SJCRH30 (cell line): ENCODE measurements around the gene AXIN1. TPM values are rescaled to one million over a fixed set of nuclear protein-coding genes. Genes with fewer than 3 reads are reported as not detected.
"Not testable (repeated sequence)": the region's sequence is repeated elsewhere in the genome, so short reads cannot be mapped to it uniquely, and the experiment has no call there.

Experiments used
- DNase-seq, 2 experiments: peaks; one replicate each; pipeline ENCODE4 v3.0.0-alpha.2; 2015 to 2020
- H3K27ac ChIP-seq: fragments of 250-450 bp; sonication (Bioruptor Pico); 2 replicates; pipeline ENCODE4 v1.5.1; 2020; ENCODE audit warnings: mild to moderate bottlenecking, moderate library complexity
- H3K27me3 ChIP-seq: fragments of 250-450 bp; sonication (Bioruptor Pico); 2 replicates; pipeline ENCODE4 v1.5.1; 2020; ENCODE audit warnings: mild to moderate bottlenecking, moderate library complexity
- H3K36me3 ChIP-seq: fragments of 250-450 bp; sonication (Bioruptor Pico); 2 replicates; pipeline ENCODE4 v1.5.1; 2020; ENCODE audit warnings: mild to moderate bottlenecking, moderate library complexity
- H3K4me1 ChIP-seq: fragments of 250-450 bp; sonication (Bioruptor Pico); 2 replicates; pipeline ENCODE4 v1.5.1; 2020; ENCODE audit warnings: mild to moderate bottlenecking, moderate library complexity
- H3K4me3 ChIP-seq: fragments of 250-450 bp; sonication (Bioruptor Pico); 2 replicates; pipeline ENCODE4 v1.5.1; 2020; ENCODE audit warnings: mild to moderate bottlenecking, moderate library complexity
- H3K9me3 ChIP-seq: fragments of 250-450 bp; sonication (Bioruptor Pico); replicated peaks from 2 replicates; pipeline ENCODE4 v1.5.1; 2020; ENCODE audit warnings: mild to moderate bottlenecking, moderate library complexity
- total RNA-seq: library from RNA; depleted of rRNA; stranded (reverse); fragments of >200 nt; shearing (Covaris generic); gene quantifications from 2 replicates; pipeline ENCODE4 v1.2.3, GENCODE V29; 2014

Gene AXIN1
- total RNA-seq, 1 experiment from 2014 or later, result 20.9 TPM

DNA sequence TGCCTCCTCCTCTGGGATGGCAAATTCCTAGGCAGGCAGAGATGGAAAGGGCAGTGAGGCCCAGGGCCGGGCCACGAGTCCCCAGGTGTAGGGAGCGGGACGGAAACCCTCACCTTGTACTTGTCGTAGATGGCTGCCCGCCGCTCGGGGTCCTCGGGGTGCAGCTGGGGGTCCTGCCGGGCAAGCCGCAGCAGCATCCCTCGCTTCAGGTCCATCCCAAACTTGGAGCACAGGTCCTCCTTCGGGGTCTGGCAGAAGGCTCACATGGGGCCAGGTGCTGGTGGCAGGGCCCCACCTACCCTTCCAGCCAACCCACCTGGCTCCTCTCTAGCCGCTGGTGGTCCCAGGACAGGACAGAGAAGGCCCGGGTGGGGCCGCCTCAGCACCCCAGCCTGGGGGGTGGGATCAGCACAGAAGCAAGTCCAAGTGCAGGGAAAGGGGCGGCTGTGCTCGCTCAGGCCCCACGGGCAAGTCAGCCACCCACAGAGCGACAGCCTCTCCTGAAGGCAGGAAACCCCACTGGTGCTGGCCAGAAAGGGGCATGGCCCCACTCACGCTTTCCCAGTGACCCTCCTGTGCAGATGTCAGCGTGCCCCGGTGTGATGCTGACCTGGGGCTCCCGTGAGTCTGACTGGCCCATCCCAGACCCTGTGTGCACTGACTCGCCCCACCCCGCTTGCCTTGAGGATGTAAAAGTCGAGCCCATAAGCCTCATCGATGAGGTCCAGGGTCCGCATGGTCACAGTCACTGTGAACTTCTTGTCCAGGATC, 16.1 kb upstream of the AXIN1 start:
- no peak for DNase-seq
- 0 out of 2 replicates have a peak, but pooled peaks cover 5% of the 10 kb centered on the region for H3K36me3 ChIP-seq
- no peaks in the 10 kb centered on the region for H3K27me3 ChIP-seq
- H3K27ac ChIP-seq, result no peak overlapping the region
- no peak overlapping the region for H3K4me3 ChIP-seq
- peaks cover 10% of the 10 kb centered on the region for H3K4me1 ChIP-seq
- no peaks in the 10 kb centered on the region for H3K9me3 ChIP-seq

DNA sequence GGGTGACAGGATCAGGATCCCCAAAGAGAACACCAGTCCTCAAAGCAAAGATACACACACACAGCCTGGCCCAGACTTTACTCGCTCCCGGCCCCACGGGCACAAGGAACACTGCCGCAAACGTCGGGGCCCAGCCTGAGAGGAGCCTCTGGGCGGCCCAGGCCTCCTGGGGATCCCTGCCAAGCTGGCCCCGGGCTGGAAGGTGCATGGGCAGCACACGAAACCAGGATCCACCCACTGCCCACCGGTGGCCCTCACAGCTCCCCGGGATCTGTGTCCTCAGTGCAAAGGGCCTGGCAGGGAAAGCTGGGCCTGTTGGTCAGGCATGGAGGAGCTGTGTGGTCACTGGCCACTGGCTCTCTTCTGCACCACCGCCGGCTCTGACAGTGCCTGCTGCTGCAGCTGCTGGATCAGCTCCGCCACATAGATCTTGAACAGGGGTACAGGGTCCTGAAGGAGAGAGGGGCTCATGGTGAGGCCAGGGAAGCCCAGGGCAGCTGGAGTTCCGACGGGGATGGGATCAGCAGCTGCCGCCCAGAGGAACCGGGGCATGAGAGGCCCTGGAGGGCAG, 14.9 kb upstream of the AXIN1 start:
- no peak overlapping the region for H3K27ac ChIP-seq
- 0 out of 2 replicates have a peak, but pooled peaks cover 5% of the 10 kb centered on the region for H3K36me3 ChIP-seq
- H3K9me3 ChIP-seq, result no peaks in the 10 kb centered on the region
- DNase-seq, result no peak
- H3K4me3 ChIP-seq, result no peak overlapping the region
- no peaks in the 10 kb centered on the region for H3K27me3 ChIP-seq
- peaks cover 10% of the 10 kb centered on the region for H3K4me1 ChIP-seq

DNA sequence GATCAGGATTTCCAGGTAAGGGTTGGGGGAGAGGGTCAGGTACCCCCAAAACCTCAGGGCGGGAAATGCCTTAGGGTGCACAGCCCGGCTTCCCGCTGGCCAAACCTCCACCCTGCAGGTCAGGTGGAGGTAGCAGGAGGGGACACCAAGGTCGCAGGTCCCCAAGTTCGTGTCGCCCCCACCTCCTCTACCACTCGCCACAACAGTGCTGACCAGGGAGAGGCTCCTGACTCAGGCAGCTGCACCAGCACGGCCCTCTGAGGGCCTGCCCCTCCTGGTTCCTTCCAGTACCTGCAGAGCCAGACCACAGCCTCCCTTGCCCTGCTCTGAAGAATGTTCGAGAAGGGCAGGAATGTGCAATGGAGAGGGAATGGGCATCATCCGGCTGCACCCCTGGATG, 14.0 kb upstream of the AXIN1 start:
- Histone ChIP-seq H3K9me3 (no peaks in the 10 kb centered on the region), H3K27me3 (no peaks in the 10 kb centered on the region), H3K4me3 (no peak overlapping the region), H3K36me3 (0 out of 2 replicates have a peak, but pooled peaks cover 5% of the 10 kb centered on the region), H3K4me1 (peaks cover 9% of the 10 kb centered on the region), H3K27ac (no peak overlapping the region)
- no peak for DNase-seq

DNA sequence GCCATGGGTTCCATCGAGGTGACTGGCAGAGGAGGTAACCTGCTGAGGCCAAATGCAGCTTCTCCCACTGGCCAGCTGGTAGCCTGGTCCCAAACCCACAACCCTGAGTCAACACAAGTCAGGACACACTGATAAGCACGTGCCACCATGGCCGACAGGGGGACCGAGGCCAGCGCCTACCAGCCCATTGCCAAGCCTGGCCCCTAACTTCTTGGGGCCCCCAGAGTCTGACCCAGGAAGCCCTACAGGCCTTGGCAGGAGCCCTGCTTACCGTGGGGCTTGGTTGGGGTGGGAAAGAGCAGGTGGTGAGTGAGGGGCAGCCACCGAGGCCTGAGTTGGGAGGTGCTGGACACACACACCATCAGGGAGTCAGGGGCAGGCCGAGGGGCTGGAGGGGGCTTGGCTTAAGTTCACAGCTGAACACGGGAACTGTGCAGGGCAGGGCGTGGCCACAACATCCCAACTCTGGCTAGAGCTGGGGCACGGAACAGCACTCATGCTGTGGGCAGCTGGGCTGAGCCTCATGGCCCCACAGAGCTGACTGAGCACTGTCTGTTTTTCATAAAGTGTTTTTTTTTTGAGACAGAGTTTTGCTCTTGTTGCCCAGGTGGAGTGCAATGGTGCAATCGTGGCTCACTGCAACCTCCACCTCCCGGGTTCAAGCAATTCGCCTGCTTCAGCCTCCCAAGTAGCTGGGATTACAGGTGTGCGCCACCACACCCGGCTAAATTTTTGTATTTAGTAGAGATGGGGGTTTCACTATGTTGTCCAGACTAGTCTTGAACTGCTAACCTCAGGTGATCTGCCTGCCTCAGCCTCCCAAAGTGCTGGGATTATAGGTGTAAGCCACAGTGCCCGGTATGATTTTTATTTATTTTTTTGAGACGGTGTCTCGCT, 12.3 kb upstream of the AXIN1 start:
- H3K9me3 ChIP-seq, result no peaks in the 10 kb centered on the region
- no peak overlapping the region for H3K4me3 ChIP-seq
- H3K36me3 ChIP-seq, result 0 out of 2 replicates have a peak, but pooled peaks cover 5% of the 10 kb centered on the region
- no peaks in the 10 kb centered on the region for H3K27me3 ChIP-seq
- DNase-seq, result no peak
- H3K4me1 ChIP-seq, result peaks cover 8% of the 10 kb centered on the region
- H3K27ac ChIP-seq, result no peak overlapping the region

DNA sequence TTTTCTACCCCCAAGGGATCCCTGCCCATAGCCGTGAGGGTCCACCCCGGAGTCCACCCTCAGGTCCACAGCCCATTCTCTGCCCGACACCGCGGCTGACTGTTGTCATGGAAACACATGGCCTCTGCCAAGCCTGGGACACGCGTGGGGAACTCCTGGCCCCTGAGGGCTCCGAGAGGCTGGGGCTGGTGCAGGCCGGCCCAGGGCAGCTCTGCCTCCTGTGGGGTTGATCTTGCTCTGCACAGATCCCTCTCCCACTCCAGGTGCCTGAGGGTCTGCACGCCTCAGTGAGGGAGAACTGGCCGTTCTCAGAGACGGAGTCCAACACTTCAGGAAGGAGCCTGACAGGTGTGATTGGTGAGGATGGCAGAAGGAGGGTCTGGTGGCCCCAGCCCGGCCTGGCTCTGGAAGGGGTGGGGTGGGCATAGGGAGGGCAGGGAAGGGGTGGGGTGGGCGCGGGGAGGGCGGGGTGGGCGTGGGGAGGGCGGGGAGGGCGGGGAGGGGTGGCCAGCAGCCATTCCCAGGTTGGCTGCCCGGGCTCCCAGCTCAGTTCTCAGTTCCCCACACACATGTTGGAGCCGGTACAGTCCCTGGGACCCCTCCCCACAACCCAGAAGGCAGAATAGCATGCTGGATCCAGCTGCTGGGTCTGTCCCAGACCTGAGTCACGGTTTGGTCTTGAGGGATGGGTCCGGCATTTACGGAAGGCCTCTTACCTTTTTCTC, 11.4 kb upstream of the AXIN1 start:
- H3K36me3 ChIP-seq, result 0 out of 2 replicates have a peak, but pooled peaks cover 5% of the 10 kb centered on the region
- no peak overlapping the region for H3K4me3 ChIP-seq
- no peak for DNase-seq
- no peaks in the 10 kb centered on the region for H3K27me3 ChIP-seq
- H3K9me3 ChIP-seq, result no peaks in the 10 kb centered on the region
- no peak overlapping the region for H3K27ac ChIP-seq
- peaks cover 17% of the 10 kb centered on the region for H3K4me1 ChIP-seq

DNA sequence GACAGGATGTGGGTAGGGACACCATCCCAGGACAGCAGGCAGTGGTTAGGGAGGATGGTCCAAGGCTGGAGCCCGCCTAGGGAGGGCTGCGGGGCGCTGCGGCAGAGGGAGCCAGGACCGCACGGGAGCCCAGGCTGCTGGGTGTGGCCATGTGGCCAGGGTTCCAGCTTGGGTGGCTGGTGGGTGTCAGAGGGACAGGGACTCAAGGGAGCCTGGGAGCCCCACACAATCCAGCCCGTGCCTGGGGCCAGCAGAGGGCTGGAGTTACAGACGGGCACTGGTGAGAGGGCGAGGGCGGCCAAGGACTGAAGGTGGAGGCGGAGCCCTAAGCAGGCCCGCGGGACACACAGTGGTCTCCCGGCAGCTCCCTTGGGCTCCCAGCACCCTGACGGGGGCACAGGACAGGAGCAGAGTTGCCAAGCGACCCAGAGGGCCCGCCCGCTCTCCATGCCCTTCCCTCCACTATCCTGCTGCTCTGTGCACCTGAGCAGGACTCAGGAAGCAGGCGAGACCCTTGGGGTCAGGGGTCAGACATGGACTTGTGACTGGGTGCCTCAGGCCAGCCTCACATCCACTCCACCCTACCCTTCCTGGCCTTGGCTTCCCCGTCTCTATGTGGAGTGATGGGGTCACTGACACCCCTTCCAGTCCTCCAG, 10.7 kb upstream of the AXIN1 start:
- H3K9me3 ChIP-seq, result no peaks in the 10 kb centered on the region
- H3K27me3 ChIP-seq, result no peaks in the 10 kb centered on the region
- no peak overlapping the region for H3K27ac ChIP-seq
- H3K36me3 ChIP-seq, result 0 out of 2 replicates have a peak, but pooled peaks cover 5% of the 10 kb centered on the region
- peaks cover 17% of the 10 kb centered on the region for H3K4me1 ChIP-seq
- no peak overlapping the region for H3K4me3 ChIP-seq
- no peak for DNase-seq

DNA sequence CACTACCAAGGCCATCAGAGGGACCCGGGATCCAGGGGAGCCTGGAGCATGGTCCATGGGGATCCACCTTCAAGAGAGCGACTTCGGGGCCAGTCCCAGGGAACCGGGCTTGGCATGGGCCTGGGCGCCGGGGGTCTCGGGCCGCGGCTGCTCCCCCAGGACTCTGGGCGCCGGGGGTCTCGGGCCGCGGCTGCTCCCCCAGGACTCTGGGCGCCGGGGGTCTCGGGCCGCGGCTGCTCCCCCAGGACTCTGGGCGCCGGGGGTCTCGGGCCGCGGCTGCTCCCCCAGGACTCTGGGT, 10.1 kb upstream of the AXIN1 start:
- not testable (repeated sequence) for H3K9me3 ChIP-seq, H3K36me3 ChIP-seq, DNase-seq, H3K4me3 ChIP-seq, H3K27ac ChIP-seq, H3K27me3 ChIP-seq
- peaks cover 17% of the 10 kb centered on the region for H3K4me1 ChIP-seq

DNA sequence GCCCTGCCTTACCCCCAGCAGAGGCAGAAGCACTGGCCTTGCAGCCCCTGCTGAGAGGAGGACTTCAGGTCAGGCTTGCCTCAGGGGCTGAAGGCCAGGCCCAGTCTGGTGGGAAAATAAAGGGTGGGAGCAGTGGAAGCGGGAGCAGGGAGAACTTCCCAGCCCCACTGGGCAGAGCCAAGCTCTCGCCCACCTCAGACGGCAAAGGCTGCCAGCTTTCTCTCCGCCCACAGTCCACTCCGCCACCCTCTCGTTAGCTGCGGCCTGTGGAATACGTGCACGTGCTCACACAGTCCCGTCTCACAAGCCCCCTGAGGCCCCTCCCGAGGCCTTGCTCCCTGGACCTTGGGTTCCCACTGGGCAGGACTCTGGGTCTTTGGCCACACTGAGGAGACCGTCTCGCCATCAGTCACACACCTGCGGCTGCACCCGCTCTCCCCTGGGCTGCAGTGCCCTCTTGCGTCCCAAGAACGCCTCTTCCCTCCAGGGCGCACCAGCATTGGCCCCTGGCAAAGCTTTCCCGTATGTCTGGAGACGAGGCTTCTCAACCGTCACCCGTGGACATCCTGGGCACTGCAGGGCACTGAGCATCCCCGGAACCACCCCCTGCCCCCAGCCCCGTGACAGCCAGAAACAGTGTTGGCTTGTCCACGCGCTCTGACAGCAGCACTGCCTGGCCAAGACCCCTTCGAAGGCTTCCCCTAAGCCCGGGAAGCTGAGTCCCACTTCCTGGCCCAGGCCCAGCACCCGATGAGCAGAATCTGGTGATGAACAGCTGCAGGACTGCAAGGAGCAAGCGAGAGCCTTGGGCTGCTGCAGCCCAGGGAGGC, 9.6 kb upstream of the AXIN1 start:
- DNase-seq, result peak; percentile 60 to 67

DNA sequence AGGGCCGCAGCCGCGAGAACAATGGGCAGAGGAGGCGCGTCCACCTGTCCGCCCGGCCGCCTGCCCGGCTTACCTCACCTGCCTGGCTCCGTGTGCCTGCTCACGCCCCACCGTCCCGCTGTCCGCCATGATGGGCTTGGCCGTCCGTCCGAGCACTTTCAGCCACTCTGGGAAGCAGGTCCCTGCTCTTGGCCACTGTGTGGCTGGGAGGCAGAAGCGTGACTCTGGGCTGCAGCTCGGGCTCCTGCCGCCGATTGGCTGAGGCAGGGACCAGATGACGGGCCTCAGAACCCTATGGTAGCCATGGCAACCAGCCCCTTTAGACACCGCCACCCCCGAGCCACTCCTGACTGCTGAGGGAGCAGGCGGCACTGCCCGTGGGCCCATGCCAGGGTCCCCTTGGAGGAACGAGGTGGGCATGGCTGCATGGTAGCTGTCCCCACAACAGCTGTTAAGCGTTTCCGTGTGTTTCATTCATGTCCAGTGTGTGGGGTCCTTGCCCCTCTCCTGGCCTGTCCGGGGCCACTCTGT, 8.9 kb upstream of the AXIN1 start:
- peaks cover 17% of the 10 kb centered on the region for H3K4me1 ChIP-seq
- H3K27ac ChIP-seq, result no peak overlapping the region
- H3K9me3 ChIP-seq, result no peaks in the 10 kb centered on the region
- DNase-seq, result no peak
- H3K36me3 ChIP-seq, result no peaks in the 10 kb centered on the region
- H3K27me3 ChIP-seq, result no peaks in the 10 kb centered on the region
- H3K4me3 ChIP-seq, result no peak overlapping the region

More for the DNA sequence above, 9.6 kb upstream of the AXIN1 start:
- Histone ChIP-seq H3K27me3 (no peaks in the 10 kb centered on the region), H3K9me3 (no peaks in the 10 kb centered on the region), H3K36me3 (no peaks in the 10 kb centered on the region), H3K27ac (no peak overlapping the region), H3K4me1 (peaks cover 17% of the 10 kb centered on the region), H3K4me3 (no peak overlapping the region)

DNA sequence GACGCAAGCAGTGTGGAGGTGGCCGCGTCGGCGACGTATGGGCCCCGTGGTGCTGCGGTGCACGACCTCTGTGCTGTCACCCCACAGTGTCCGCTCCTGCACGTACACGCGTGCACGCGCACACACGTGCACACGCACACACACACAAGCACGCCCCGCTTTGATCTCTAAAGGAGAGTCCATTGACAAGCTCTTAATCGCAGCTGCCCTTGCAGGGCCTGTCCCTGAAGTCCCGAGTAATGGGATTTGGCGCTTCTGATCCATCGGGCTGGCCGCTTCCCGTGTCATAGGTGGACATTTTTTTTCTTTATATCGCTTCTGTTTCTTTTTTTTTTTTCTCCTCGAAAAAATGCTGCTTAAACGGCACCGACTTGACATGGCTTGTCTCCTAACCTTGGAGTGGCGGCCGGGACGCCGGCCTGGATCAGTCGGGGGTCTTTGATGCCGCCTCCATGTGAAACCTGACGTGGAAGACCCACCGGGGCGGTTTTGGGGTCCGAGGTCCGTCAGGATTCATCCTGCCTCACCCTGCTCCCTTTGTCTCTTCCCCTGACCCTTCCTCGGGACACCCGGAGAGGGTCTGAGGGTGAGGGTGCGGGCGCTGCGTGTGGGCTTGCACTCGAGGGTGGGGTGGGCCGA, 8.3 kb upstream of the AXIN1 start:
- Histone ChIP-seq H3K4me1 (peaks cover 17% of the 10 kb centered on the region), H3K4me3 (no peak overlapping the region), H3K36me3 (no peaks in the 10 kb centered on the region), H3K27me3 (no peaks in the 10 kb centered on the region), H3K27ac (no peak overlapping the region), H3K9me3 (no peaks in the 10 kb centered on the region)
- DNase-seq, result no peak

DNA sequence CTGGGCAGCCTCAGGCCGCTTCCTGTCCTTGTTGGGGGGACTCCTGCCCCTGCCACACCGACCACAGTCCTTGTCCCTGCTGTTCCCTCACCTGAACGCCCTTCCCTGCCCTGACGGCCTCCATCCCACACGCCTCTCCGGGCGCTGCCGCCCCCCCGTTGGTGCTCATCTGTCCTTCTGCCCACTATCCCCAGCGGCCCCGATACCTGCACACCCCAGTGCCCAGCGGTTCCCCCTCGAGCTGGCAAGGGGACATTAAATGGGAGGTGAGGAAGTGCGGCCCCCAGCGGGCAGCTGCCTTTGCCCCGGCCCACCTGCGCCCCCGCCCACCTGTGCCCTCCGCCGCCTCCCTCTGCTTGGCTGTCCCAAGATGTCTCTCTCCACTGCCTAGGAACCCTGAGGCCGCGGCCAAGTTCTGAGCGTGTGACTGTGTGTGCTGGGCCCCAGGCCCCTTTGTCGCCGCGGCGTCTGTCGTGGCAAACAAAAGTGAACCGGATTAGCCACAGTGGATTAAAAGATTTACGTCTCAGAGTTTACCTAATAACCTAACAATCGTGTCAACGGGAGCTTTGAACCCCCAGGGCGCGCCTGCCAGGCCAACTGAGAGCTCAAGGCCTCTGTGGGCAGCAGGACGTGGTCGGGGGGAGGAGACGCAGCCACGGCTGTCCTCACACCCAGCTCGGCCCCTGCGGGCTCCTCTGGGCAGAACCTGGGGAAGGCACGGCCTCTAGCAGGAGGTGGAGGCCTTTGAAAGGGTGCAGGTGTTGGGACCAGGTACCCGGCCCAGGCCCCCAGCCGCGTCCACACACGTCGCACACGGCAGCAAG, 7.6 kb upstream of the AXIN1 start:
- Histone ChIP-seq H3K4me1 (peaks cover 17% of the 10 kb centered on the region), H3K27me3 (no peaks in the 10 kb centered on the region), H3K27ac (no peak overlapping the region), H3K9me3 (no peaks in the 10 kb centered on the region), H3K4me3 (no peak overlapping the region), H3K36me3 (no peaks in the 10 kb centered on the region)
- peak; percentile 65 to 75 for DNase-seq

DNA sequence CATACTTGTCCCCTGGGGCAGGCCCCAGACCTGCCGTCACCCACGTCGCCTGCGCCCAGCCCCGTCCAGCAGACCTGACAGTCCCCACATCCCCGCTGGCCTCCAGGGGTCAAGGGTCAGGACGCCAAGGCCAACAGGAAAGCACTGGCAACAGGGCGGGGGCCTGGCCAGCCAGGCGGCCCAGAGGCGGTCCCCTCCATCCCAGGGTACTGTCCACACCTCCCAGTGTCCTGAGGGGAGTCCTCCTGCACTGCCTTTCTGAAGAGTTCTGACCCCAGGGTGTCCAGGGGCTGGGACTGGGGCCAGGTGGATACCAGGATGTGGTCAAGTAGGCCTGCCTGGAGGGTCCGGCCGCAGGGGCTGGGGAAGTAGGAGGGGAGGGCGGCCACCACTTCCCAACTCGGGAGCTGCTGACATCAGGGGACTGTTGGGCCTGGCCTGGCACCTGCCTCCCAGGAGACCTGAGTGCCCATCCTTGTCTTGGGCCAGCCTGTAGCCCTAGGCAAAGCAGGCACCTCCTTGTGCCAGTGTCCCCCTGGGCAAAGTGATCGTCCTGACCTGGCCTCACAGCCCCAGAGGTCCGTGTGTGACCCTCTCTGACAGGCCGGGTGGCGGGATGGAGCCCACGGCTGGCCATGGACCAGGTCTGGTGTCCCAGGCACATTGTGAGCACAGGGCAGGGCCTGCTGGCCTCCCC, 6.7 kb upstream of the AXIN1 start:
- Histone ChIP-seq H3K4me1 (peaks cover 17% of the 10 kb centered on the region), H3K36me3 (no peaks in the 10 kb centered on the region), H3K27me3 (no peaks in the 10 kb centered on the region), H3K27ac (no peak overlapping the region), H3K9me3 (no peaks in the 10 kb centered on the region), H3K4me3 (no peak overlapping the region)
- no peak for DNase-seq
